Mesendoderm (in vitro differentiated cells): ENCODE results near the gene PRRC2A.

Source experiments
- DNase-seq: peaks from one replicate; pipeline ENCODE4 v3.0.0; 2013
- H2AK5ac ChIP-seq: 2 replicates; pipeline ENCODE4 v1.6.1; 2013; ENCODE audit warnings: low read length, inconsistent platforms
- H2BK120ac ChIP-seq: 2 replicates; pipeline ENCODE4 v1.6.1; 2013; ENCODE audit warnings: low read depth, mild to moderate bottlenecking, low read length, moderate library complexity, mixed read lengths
- H2BK15ac ChIP-seq: replicated peaks from 2 replicates; pipeline ENCODE4 v1.6.1; 2013; ENCODE audit warnings: low read depth, mild to moderate bottlenecking, moderate library complexity
- H2BK5ac ChIP-seq: 2 replicates; pipeline ENCODE4 v1.6.1; 2013; ENCODE audit warnings: low read length, inconsistent platforms
- H3K18ac ChIP-seq: 2 replicates; pipeline ENCODE4 v1.6.1; 2013; ENCODE audit warnings: mild to moderate bottlenecking, low read length, mixed read lengths
- H3K23ac ChIP-seq: one replicate; pipeline ENCODE4 v1.6.1; 2013; ENCODE audit warnings: low read length
- H3K27ac ChIP-seq: 2 replicates; pipeline ENCODE4 v1.5.1; 2013; ENCODE audit warnings: low read depth, mild to moderate bottlenecking, inconsistent platforms, low read length, moderate library complexity
- H3K27me3 ChIP-seq: 2 replicates; pipeline ENCODE4 v1.6.1; 2013; ENCODE audit warnings: low read length, control low read depth, mild to moderate bottlenecking, inconsistent platforms; ENCODE audit not compliant: insufficient read depth, poor library complexity
- H3K36me3 ChIP-seq: 2 replicates; pipeline ENCODE4 v1.6.1; 2013; ENCODE audit warnings: low read length, inconsistent platforms; ENCODE audit not compliant: control insufficient read depth, insufficient read depth
- H3K4ac ChIP-seq: one replicate; pipeline ENCODE4 v1.6.1; 2013; ENCODE audit warnings: low read depth, mild to moderate bottlenecking, low read length, moderate library complexity
- H3K4me1 ChIP-seq: 2 replicates; pipeline ENCODE4 v1.6.1; 2013; ENCODE audit warnings: low read depth, low read length, inconsistent platforms; ENCODE audit not compliant: control insufficient read depth
- H3K4me2 ChIP-seq: 2 replicates; pipeline ENCODE4 v1.6.1; 2013; ENCODE audit warnings: low read length
- H3K4me3 ChIP-seq: 2 replicates; pipeline ENCODE4 v1.5.1; 2013; ENCODE audit warnings: mild to moderate bottlenecking, low read length
- H3K56ac ChIP-seq: one replicate; pipeline ENCODE4 v1.6.1; 2013; ENCODE audit warnings: low read length
- H3K79me1 ChIP-seq: 2 replicates; pipeline ENCODE4 v1.6.1; 2013; ENCODE audit warnings: low read length, inconsistent platforms
- H3K79me2 ChIP-seq: 2 replicates; pipeline ENCODE4 v1.6.1; 2013; ENCODE audit warnings: mild to moderate bottlenecking, low read length; ENCODE audit not compliant: control insufficient read depth, insufficient read depth
- H3K9ac ChIP-seq: 2 replicates; pipeline ENCODE4 v1.6.1; 2013; ENCODE audit warnings: low read length, inconsistent platforms
- H4K5ac ChIP-seq: one replicate; pipeline ENCODE4 v1.6.1; 2013; ENCODE audit warnings: low read length
- H4K8ac ChIP-seq: one replicate; pipeline ENCODE4 v1.6.1; 2013; ENCODE audit warnings: low read depth, mild to moderate bottlenecking, control low read depth, low read length, moderate library complexity
- WGBS: extraction: QIAGEN DNeasy Blood & Tissue Kit; methylation state at CpG from one replicate; pipeline ENCODE4 v1.1.7; 2013; ENCODE audit warnings: low lambda C conversion rate, missing lambda C conversion rate; ENCODE audit not compliant: insufficient coverage; ENCODE audit errors: extremely low coverage; 5-methylcytosine and 5-hydroxymethylcytosine counted together

PRRC2A gene

GRCh38 chr6:31680226-31681134 is 60.0 kb downstream of the PRRC2A start, which contains the start of gene LY6G5C:
Gene LY6G5C, minus strand, starts transcription at chr6:31681067. Its CDS starts 694 bp downstream, at chr6:31680373.
- Histone ChIP-seq H3K27ac (peak within 1 kb of the TSS; percentile 9), H3K4me2 (peak within 1 kb of the TSS; percentile 83), H3K9ac (peak within 1 kb of the TSS; percentile 68), H3K79me2 (no peaks in the 10 kb centered on the region), H3K79me1 (no peaks in the 10 kb centered on the region), H3K36me3 (no peaks in the 10 kb centered on the region), H3K4me3 (no peak within 1 kb of the TSS), H4K8ac (peak within 1 kb of the TSS; percentile 60), H2BK5ac (no peak within 1 kb of the TSS), H2AK5ac (no peak within 1 kb of the TSS), H2BK120ac (no peak within 1 kb of the TSS), H4K5ac (no peak within 1 kb of the TSS), H3K23ac (no peak within 1 kb of the TSS), H2BK15ac (peak within 1 kb of the TSS; percentile 13), H3K4me1 (no peaks in the 10 kb centered on the region), H3K56ac (peak within 1 kb of the TSS; percentile 67), H3K27me3 (no peaks in the 10 kb centered on the region), H3K4ac (peak within 1 kb of the TSS; percentile 46), H3K18ac (peak within 1 kb of the TSS; percentile 78)
- no CpG with 5 or more reads among the region's 17 CpGs for WGBS
- peak; percentile 79 for DNase-seq

GRCh38 chr6:31681135-31681671 is 60.7 kb downstream of the PRRC2A start:
- no peak overlapping the region for H4K5ac ChIP-seq
- H3K9ac ChIP-seq: peak overlapping the region; percentile 68
- peak overlapping the region; percentile 78 for H3K18ac ChIP-seq
- no peak overlapping the region for H3K4me3 ChIP-seq
- peak overlapping the region; percentile 9 for H3K27ac ChIP-seq
- H3K4me2 ChIP-seq: peak overlapping the region; percentile 83
- no CpG with 5 or more reads among the region's 40 CpGs for whole genome bisulfite sequencing
- no peak overlapping the region for H3K23ac ChIP-seq
- DNase-seq: peak; percentile 56
- H2BK5ac ChIP-seq: no peak overlapping the region
- H3K56ac ChIP-seq: peak overlapping the region; percentile 63
- H3K36me3 ChIP-seq: no peaks in the 10 kb centered on the region
- H3K79me2 ChIP-seq: no peaks in the 10 kb centered on the region
- H3K4me1 ChIP-seq: no peaks in the 10 kb centered on the region
- peak overlapping the region; percentile 60 for H4K8ac ChIP-seq
- H2BK120ac ChIP-seq: no peak overlapping the region
- no peaks in the 10 kb centered on the region for H3K27me3 ChIP-seq
- peak overlapping the region; percentile 46 for H3K4ac ChIP-seq
- H3K79me1 ChIP-seq: no peaks in the 10 kb centered on the region
- peak overlapping the region; percentile 13 for H2BK15ac ChIP-seq
- no peak overlapping the region for H2AK5ac ChIP-seq

GRCh38 chr6:31683591-31683990 is 63.1 kb downstream of the PRRC2A start:
- Histone ChIP-seq H3K36me3 (peaks cover 10% of the 10 kb centered on the region), H3K4me3 (no peak overlapping the region), H3K56ac (peak overlapping the region; percentile 61), H3K23ac (no peak overlapping the region), H2AK5ac (no peak overlapping the region), H4K8ac (no peak overlapping the region), H3K27me3 (no peaks in the 10 kb centered on the region), H3K4me1 (no peaks in the 10 kb centered on the region), H3K9ac (peak overlapping the region; percentile 47), H3K27ac (no peak overlapping the region), H3K18ac (no peak overlapping the region), H3K79me2 (no peaks in the 10 kb centered on the region), H2BK120ac (no peak overlapping the region), H3K4me2 (no peak overlapping the region), H2BK5ac (no peak overlapping the region), H3K79me1 (no peaks in the 10 kb centered on the region), H4K5ac (no peak overlapping the region), H2BK15ac (no peak overlapping the region), H3K4ac (no peak overlapping the region)
- no CpG with 5 or more reads among the region's 13 CpGs for WGBS
- no peak for DNase-seq

GRCh38 chr6:31686483-31686882 is 66.0 kb downstream of the PRRC2A start:
- no CpG with 5 or more reads among the region's 5 CpGs for WGBS
- DNase-seq: no peak
- H4K5ac ChIP-seq: no peak overlapping the region

GRCh38 chr6:31687321-31687720 is 66.8 kb downstream of the PRRC2A start:
- no peak overlapping the region for H2BK5ac ChIP-seq
- peaks cover 20% of the 10 kb centered on the region for H3K36me3 ChIP-seq
- H4K5ac ChIP-seq: no peak overlapping the region
- no peak for DNase-seq
- no peak overlapping the region for H3K4me3 ChIP-seq
- no peak overlapping the region for H2BK120ac ChIP-seq
- no peak overlapping the region for H3K9ac ChIP-seq
- H3K4me1 ChIP-seq: peaks cover 8% of the 10 kb centered on the region
- no peaks in the 10 kb centered on the region for H3K27me3 ChIP-seq
- no CpG with 5 or more reads among the region's 8 CpGs for WGBS
- H3K4ac ChIP-seq: no peak overlapping the region
- no peak overlapping the region for H3K23ac ChIP-seq
- no peaks in the 10 kb centered on the region for H3K79me1 ChIP-seq
- H2BK15ac ChIP-seq: no peak overlapping the region
- H3K56ac ChIP-seq: no peak overlapping the region
- no peak overlapping the region for H4K8ac ChIP-seq
- H3K4me2 ChIP-seq: no peak overlapping the region
- H3K79me2 ChIP-seq: no peaks in the 10 kb centered on the region
- no peak overlapping the region for H2AK5ac ChIP-seq
- H3K18ac ChIP-seq: no peak overlapping the region
- H3K27ac ChIP-seq: no peak overlapping the region

More at GRCh38 chr6:31686483-31686882, 66.0 kb downstream of the PRRC2A start:
- Histone ChIP-seq H4K8ac (no peak overlapping the region), H3K36me3 (peaks cover 20% of the 10 kb centered on the region), H3K4ac (no peak overlapping the region), H2AK5ac (no peak overlapping the region), H2BK120ac (no peak overlapping the region), H2BK15ac (no peak overlapping the region), H3K4me2 (no peak overlapping the region), H2BK5ac (no peak overlapping the region), H3K18ac (no peak overlapping the region), H3K23ac (no peak overlapping the region), H3K27ac (no peak overlapping the region), H3K79me1 (no peaks in the 10 kb centered on the region), H3K9ac (no peak overlapping the region), H3K79me2 (no peaks in the 10 kb centered on the region), H3K4me1 (peaks cover 8% of the 10 kb centered on the region), H3K56ac (no peak overlapping the region), H3K27me3 (no peaks in the 10 kb centered on the region), H3K4me3 (no peak overlapping the region)
